HepG2 (cell line): Measurements from ENCODE around the gene AMTN. TPM values are rescaled to one million over a fixed set of nuclear protein-coding genes. Genes with fewer than 3 reads are reported as not detected.

Experiments used
- ATAC-seq: fragments of 200-7000 bp; cut with Tn5 transposase; 3 replicates; pipeline ENCODE4 v1.9.1; 2020; ENCODE audit warnings: mild to moderate bottlenecking, moderate library complexity
- BruUV-seq: library from RNA; stranded (reverse); fragments of 400-500 nt; replicated peaks from 2 replicates; lab custom pipeline; 2021; lab: Mats Ljungman, UMichigan
- CTCF ChIA-PET: fragments of 300-600 bp; formaldehyde crosslinking; extraction: SDS; loops from one replicate; lab custom pipeline; 2021; ENCODE audit warnings: low total read pairs, inconsistent platforms, low intra/inter-chr PET ratio; lab: Yijun Ruan, JAX
- POLR2A ChIA-PET: fragments of 350-600 bp; sonication (Branson Sonifier 250); formaldehyde crosslinking; loops from one replicate; lab custom pipeline; 2020; ENCODE audit warnings: antibody characterized with exemption, inconsistent platforms; lab: Yijun Ruan, JAX
- DNase-seq: peaks from one replicate; pipeline ENCODE4 v3.0.0-alpha.2; 2015; ENCODE audit warnings: low spot score
- FAIRE-seq: peaks from 3 replicates; lab custom pipeline; 2011; peaks lifted over from hg19 to GRCh38; lab: Jason Lieb, UNC
- H2AFZ ChIP-seq: one replicate; pipeline ENCODE4 v1.6.1; 2011; ENCODE audit warnings: low read length, inconsistent platforms
- H3K27ac ChIP-seq: fragments of 300-600 bp; 3 replicates; pipeline ENCODE4 v1.8.0; 2011; ENCODE audit warnings: mixed run types, mild to moderate bottlenecking, mixed read lengths, low read length, inconsistent platforms; ENCODE audit not compliant: insufficient read depth; ENCODE audit errors: extremely low read length
- H3K27me3 ChIP-seq, 2 experiments: fragments of 200-600 bp in 1 of 2; 2 replicates in 1 of 2; 3 replicates in 1 of 2; pipeline versions ENCODE4 v1.6.0 to v1.8.0; 2011; ENCODE audit warnings: low read length in 2 of 2, mild to moderate bottlenecking in 2 of 2, moderate library complexity in 2 of 2, inconsistent platforms in 1 of 2; ENCODE audit not compliant: insufficient read depth in 2 of 2, control insufficient read depth in 1 of 2
- H3K36me3 ChIP-seq, 2 experiments: fragments of 200-600 bp in 1 of 2; replicated peaks in 1 of 2; 2 replicates in 1 of 2; 3 replicates in 1 of 2; pipeline versions ENCODE4 v1.5.1 to v1.8.0; 2011; ENCODE audit warnings: low read length in 2 of 2, inconsistent platforms in 1 of 2; ENCODE audit not compliant: insufficient read depth in 2 of 2, control insufficient read depth in 1 of 2
- H3K4me1 ChIP-seq: 2 replicates; pipeline ENCODE4 v1.5.1; 2012; ENCODE audit warnings: low read length, inconsistent platforms; ENCODE audit not compliant: insufficient read depth
- H3K4me2 ChIP-seq: 2 replicates; pipeline ENCODE4 v1.6.0; 2011; ENCODE audit warnings: low read depth, low read length, inconsistent platforms
- H3K4me3 ChIP-seq, 3 experiments: fragments of 200-600 bp in 1 of 3; sonication (generic), shearing (Covaris generic) in 1 of 3; replicated peaks in 1 of 3; 2 replicates each; pipeline ENCODE4 v1.5.1; 2011 to 2016; ENCODE audit warnings: low read length in 3 of 3, inconsistent platforms in 2 of 3, low read depth in 2 of 3, mild to moderate bottlenecking in 2 of 3, control low read depth in 1 of 3, mixed read lengths in 1 of 3; ENCODE audit not compliant: insufficient read depth in 1 of 3
- H3K79me2 ChIP-seq: one replicate; pipeline ENCODE4 v1.6.1; 2011; ENCODE audit warnings: low read length, inconsistent platforms; ENCODE audit not compliant: insufficient read depth
- H3K9ac ChIP-seq: 2 replicates; pipeline ENCODE4 v1.6.0; 2011; ENCODE audit warnings: mild to moderate bottlenecking, low read depth, low read length, inconsistent platforms; ENCODE audit not compliant: insufficient read depth
- H3K9me3 ChIP-seq: 2 replicates; pipeline ENCODE4 v1.5.1; 2012; ENCODE audit warnings: mild to moderate bottlenecking, low read length
- H4K20me1 ChIP-seq: 2 replicates; pipeline ENCODE4 v1.6.0; 2011; ENCODE audit warnings: inconsistent platforms, mild to moderate bottlenecking, low read length, moderate library complexity; ENCODE audit not compliant: insufficient read depth
- DPF2 ChIP-seq: sonication (generic); formaldehyde crosslinking; IDR thresholded peaks from 2 replicates; pipeline ENCODE4 v1.4.0; 2020; ENCODE audit warnings: mild to moderate bottlenecking, low read depth, missing genetic modification reagents, borderline replicate concordance
- RFXAP ChIP-seq: sonication (generic); formaldehyde crosslinking; IDR thresholded peaks from 2 replicates; pipeline ENCODE4 v1.4.0; 2020; ENCODE audit warnings: missing genetic modification reagents, borderline replicate concordance
- SOX6 ChIP-seq, 2 experiments: fragments of 450-650 bp in 1 of 2; sonication (generic) in 1 of 2; formaldehyde crosslinking in 1 of 2; IDR thresholded peaks; 2 replicates each; pipeline versions ENCODE4 v1.4.0 to v1.6.1; 2017 to 2020; ENCODE audit warnings: antibody characterized with exemption in 1 of 2, mild to moderate bottlenecking in 1 of 2, missing genetic modification reagents in 1 of 2
- SRSF4 ChIP-seq: fragments of 200-400 bp; formaldehyde crosslinking; IDR thresholded peaks from one replicate; pipeline ENCODE4 v1.6.1; 2018; ENCODE audit warnings: mild to moderate bottlenecking, low read depth, low read length, moderate library complexity; ENCODE audit not compliant: poor library complexity, severe bottlenecking
- ZFP36 ChIP-seq: fragments of 150-350 bp; IDR thresholded peaks from 2 replicates; pipeline ENCODE4 v1.6.1; 2018; ENCODE audit warnings: borderline replicate concordance, low read length, low read depth; ENCODE audit not compliant: partially characterized antibody
- ZNF703 ChIP-seq: sonication (generic); formaldehyde crosslinking; IDR thresholded peaks from 2 replicates; pipeline ENCODE4 v1.5.1; 2020; ENCODE audit warnings: missing genetic modification reagents, mild to moderate bottlenecking, moderate library complexity, borderline replicate concordance
- WGBS: methylation state at CpG from one replicate; pipeline ENCODE4 v1.1.6; 2017; ENCODE audit warnings: low lambda C conversion rate; 5-methylcytosine and 5-hydroxymethylcytosine counted together
- in situ Hi-C: cut with HindIII; loops from 2 replicates; pipeline ENCODE4 v1.10.0; 2017; ENCODE audit warnings: low pct_unique_long_range_greater_than_20kb; ENCODE audit not compliant: extremely low pct_ligation_motif_present
- intact Hi-C: fragments of 100-400 bp; cut with micrococcal nuclease; formaldehyde crosslinking; loops from one replicate; pipeline ENCODE4 v1.10.0; 2022; ENCODE audit not compliant: unreplicated experiment
- polyA plus RNA-seq, 8 experiments: library from polyadenylated mRNA; depleted of rRNA in 3 of 8; stranded (reverse) in 7 of 8; unstranded in 1 of 8; fragments of >200 nt; fragmentation: Illumina TruSeq in 4 of 8; extraction: Trizol in 4 of 8; gene quantifications; 2 replicates each; pipeline versions ENCODE4 v1.2.1 to v1.2.3, GENCODE V29; 2011 to 2016; ENCODE audit warnings: low read depth in 4 of 8, missing spikeins in 1 of 8, mixed read lengths in 1 of 8; ENCODE audit not compliant: insufficient read depth in 1 of 8
- total RNA-seq, 5 experiments: library from RNA; depleted of rRNA; stranded (reverse); fragments of >200 nt; fragmentation: Illumina TruSeq; extraction: Trizol; gene quantifications; 2 replicates each; pipeline ENCODE4 v1.2.3, GENCODE V29; 2016; ENCODE audit warnings: low read depth in 1 of 5
- TF ChIP-seq, protein P1 (sequence below): sonication (generic); formaldehyde crosslinking; IDR thresholded peaks from 2 replicates; pipeline ENCODE4 v1.4.0; 2020; ENCODE audit warnings: mild to moderate bottlenecking, missing genetic modification reagents
- TF ChIP-seq, protein P2 (sequence below): sonication (generic); formaldehyde crosslinking; IDR thresholded peaks from 2 replicates; pipeline ENCODE4 v1.4.0; 2020; ENCODE audit warnings: mild to moderate bottlenecking, missing genetic modification reagents
- TF ChIP-seq, protein P3 (sequence below): sonication (generic); formaldehyde crosslinking; IDR thresholded peaks from 2 replicates; pipeline ENCODE4 v1.4.0; 2020; ENCODE audit warnings: missing genetic modification reagents

AMTN gene
- total and polyA plus RNA-seq, 2 of the 13 experiments (the other 11 are each of a cell fraction or from before 2014, with no cell fraction given): 0.15 TPM; not detected in 1

DNA sequence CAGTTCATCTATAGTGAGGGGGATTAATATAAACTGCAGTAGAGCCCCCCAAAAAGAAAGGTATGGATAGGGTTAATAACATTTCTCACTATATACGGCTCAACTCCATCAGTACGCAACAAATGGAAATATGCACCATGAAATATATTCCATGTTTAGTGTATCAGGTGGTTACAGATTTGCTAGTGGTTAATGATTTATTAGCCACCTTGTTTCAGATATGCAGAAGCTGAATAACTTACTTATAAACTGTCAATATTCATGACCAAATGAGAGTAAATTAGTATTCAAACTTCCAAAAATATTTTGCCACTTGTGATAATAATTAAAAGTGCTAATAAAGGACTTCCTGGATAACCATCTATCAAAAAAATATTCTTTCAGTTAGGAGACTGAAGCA is 14.8 kb downstream of the AMTN start:
- no peak overlapping the region for H3K4me2 ChIP-seq
- WGBS: 44% methylated on average over 2 of the region's 2 CpGs
- FAIRE-seq: no peak
- no peak overlapping the region for H3K4me3 ChIP-seq
- H3K79me2 ChIP-seq: no peaks in the 10 kb centered on the region
- H3K4me1 ChIP-seq: no peaks in the 10 kb centered on the region
- no peak overlapping the region for H3K9ac ChIP-seq
- BruUV-seq: no TSS peak
- intact Hi-C loops: no loop called here
- no peaks in the 10 kb centered on the region for H3K36me3 ChIP-seq
- in situ Hi-C loops: no loop called here
- H4K20me1 ChIP-seq: no peaks in the 10 kb centered on the region
- H3K27me3 ChIP-seq: no peaks in the 10 kb centered on the region
- H2AFZ ChIP-seq: no peak overlapping the region
- no peak for DNase-seq
- no peak for TF ChIP-seq DPF2 (CRISPR knock-in tag)
- TF ChIP-seq, protein P1, sequence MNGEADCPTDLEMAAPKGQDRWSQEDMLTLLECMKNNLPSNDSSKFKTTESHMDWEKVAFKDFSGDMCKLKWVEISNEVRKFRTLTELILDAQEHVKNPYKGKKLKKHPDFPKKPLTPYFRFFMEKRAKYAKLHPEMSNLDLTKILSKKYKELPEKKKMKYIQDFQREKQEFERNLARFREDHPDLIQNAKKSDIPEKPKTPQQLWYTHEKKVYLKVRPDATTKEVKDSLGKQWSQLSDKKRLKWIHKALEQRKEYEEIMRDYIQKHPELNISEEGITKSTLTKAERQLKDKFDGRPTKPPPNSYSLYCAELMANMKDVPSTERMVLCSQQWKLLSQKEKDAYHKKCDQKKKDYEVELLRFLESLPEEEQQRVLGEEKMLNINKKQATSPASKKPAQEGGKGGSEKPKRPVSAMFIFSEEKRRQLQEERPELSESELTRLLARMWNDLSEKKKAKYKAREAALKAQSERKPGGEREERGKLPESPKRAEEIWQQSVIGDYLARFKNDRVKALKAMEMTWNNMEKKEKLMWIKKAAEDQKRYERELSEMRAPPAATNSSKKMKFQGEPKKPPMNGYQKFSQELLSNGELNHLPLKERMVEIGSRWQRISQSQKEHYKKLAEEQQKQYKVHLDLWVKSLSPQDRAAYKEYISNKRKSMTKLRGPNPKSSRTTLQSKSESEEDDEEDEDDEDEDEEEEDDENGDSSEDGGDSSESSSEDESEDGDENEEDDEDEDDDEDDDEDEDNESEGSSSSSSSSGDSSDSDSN (CRISPR knock-in tag): no peak
- no peak for TF ChIP-seq ZNF703 (CRISPR knock-in tag)
- no peak for TF ChIP-seq ZFP36
- TF ChIP-seq, protein P2, sequence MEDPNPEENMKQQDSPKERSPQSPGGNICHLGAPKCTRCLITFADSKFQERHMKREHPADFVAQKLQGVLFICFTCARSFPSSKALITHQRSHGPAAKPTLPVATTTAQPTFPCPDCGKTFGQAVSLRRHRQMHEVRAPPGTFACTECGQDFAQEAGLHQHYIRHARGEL (CRISPR knock-in tag): no peak
- no peak for TF ChIP-seq SOX6 (IDR thresholded peaks at IDR 0.05)
- TF ChIP-seq SOX6 (CRISPR knock-in tag; IDR thresholded peaks at IDR 0.05): no peak
- TF ChIP-seq, protein P3, sequence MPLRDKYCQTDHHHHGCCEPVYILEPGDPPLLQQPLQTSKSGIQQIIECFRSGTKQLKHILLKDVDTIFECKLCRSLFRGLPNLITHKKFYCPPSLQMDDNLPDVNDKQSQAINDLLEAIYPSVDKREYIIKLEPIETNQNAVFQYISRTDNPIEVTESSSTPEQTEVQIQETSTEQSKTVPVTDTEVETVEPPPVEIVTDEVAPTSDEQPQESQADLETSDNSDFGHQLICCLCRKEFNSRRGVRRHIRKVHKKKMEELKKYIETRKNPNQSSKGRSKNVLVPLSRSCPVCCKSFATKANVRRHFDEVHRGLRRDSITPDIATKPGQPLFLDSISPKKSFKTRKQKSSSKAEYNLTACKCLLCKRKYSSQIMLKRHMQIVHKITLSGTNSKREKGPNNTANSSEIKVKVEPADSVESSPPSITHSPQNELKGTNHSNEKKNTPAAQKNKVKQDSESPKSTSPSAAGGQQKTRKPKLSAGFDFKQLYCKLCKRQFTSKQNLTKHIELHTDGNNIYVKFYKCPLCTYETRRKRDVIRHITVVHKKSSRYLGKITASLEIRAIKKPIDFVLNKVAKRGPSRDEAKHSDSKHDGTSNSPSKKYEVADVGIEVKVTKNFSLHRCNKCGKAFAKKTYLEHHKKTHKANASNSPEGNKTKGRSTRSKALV (CRISPR knock-in tag): no peak
- no peak for TF ChIP-seq RFXAP (CRISPR knock-in tag)
- no peak for TF ChIP-seq SRSF4
- no peak for ATAC-seq
- ChIA-PET CTCF (no interaction called here), POLR2A (no interaction called here)
- H3K9me3 ChIP-seq: no peaks in the 10 kb centered on the region
- no peak overlapping the region for H3K27ac ChIP-seq
